Measurements from ENCODE around the gene RAI1. TPM values are rescaled to one million over a fixed set of nuclear protein-coding genes. Genes with fewer than 3 reads are reported as not detected.

Gene RAI1
- total and polyA plus RNA-seq, 10 of the 15 experiments (the other 5 are each of a cell fraction or from before 2014, with no cell fraction given), result 0.66 to 37.7 (median 6.0) TPM

GRCh38 chr17:17682293-17682736, 1.1 kb downstream of the RAI1 start (continued):
- TF ChIP-seq CREB1 (IDR thresholded peaks at IDR 0.05; ENCODE audit: low read depth) (peak; percentile 78; the same call in 1 of the 2 replicates), IKZF1 (conservative IDR thresholded peaks at IDR 0.05) (peak; percentile 72), BRCA1 (IDR thresholded peaks at IDR 0.05; ENCODE audit: low read depth, low read length) (0 out of 2 replicates have a peak, but pooled peaks have one; percentile 23), POLR2A (IDR thresholded peaks at IDR 0.05; ENCODE audit: low read depth, low read length) (peak; percentile 87), EGR1 (IDR thresholded peaks at IDR 0.05; ENCODE audit: borderline replicate concordance in 1 of 2, low read depth in 2 of 2, low read length in 2 of 2) (no peak; a peak in 1 of 3 replicates), LARP7 (IDR thresholded peaks at IDR 0.05) (no peak), CEBPB (IDR thresholded peaks at IDR 0.05; ENCODE audit: borderline replicate concordance in 1 of 2, low read depth in 2 of 2, low read length in 2 of 2) (no peak), SPI1 (IDR thresholded peaks at IDR 0.05; ENCODE audit: borderline replicate concordance, insufficient read depth, low read depth, low read length) (peak; percentile 66), RELA (IDR thresholded peaks at IDR 0.05; ENCODE audit: borderline replicate concordance, partially characterized antibody) (no peak), ZNF687 (IDR thresholded peaks at IDR 0.05) (peak; percentile 66; the same call in 1 of the 2 replicates), POLR2AphosphoS5 (IDR thresholded peaks at IDR 0.05; ENCODE audit: low read length) (peak; percentile 56), ZZZ3 (IDR thresholded peaks at IDR 0.05; ENCODE audit: control insufficient read depth, insufficient read length, low read depth) (no peak), ATF7 (IDR thresholded peaks at IDR 0.05; ENCODE audit: low read depth) (peak; percentile 67), MTA3 (IDR thresholded peaks at IDR 0.05; ENCODE audit: borderline replicate concordance, low read length) (0 out of 2 replicates have a peak, but pooled peaks have one; percentile 19), KLF5 (IDR thresholded peaks at IDR 0.05; ENCODE audit: partially characterized antibody) (peak; percentile 33), HDAC2 (IDR thresholded peaks at IDR 0.05) (no peak), FOXK2 (IDR thresholded peaks at IDR 0.05) (no peak), ETV6 (conservative IDR thresholded peaks at IDR 0.05 in 1 of 2, IDR thresholded peaks at IDR 0.05 in 1 of 2; ENCODE audit: borderline replicate concordance in 1 of 2, low read depth in 1 of 2) (no peak), MXI1 (IDR thresholded peaks at IDR 0.05; ENCODE audit: low read depth, low read length) (peak; percentile 47; the same call in 1 of the 2 replicates), NR2C2 (IDR thresholded peaks at IDR 0.05; ENCODE audit: borderline replicate concordance, control insufficient read depth, insufficient read length, low read depth) (no peak)
- TF ChIP-seq, protein P1, sequence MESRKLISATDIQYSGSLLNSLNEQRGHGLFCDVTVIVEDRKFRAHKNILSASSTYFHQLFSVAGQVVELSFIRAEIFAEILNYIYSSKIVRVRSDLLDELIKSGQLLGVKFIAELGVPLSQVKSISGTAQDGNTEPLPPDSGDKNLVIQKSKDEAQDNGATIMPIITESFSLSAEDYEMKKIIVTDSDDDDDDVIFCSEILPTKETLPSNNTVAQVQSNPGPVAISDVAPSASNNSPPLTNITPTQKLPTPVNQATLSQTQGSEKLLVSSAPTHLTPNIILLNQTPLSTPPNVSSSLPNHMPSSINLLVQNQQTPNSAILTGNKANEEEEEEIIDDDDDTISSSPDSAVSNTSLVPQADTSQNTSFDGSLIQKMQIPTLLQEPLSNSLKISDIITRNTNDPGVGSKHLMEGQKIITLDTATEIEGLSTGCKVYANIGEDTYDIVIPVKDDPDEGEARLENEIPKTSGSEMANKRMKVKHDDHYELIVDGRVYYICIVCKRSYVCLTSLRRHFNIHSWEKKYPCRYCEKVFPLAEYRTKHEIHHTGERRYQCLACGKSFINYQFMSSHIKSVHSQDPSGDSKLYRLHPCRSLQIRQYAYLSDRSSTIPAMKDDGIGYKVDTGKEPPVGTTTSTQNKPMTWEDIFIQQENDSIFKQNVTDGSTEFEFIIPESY (IDR thresholded peaks at IDR 0.05), result no peak
- TF ChIP-seq, protein P2, sequence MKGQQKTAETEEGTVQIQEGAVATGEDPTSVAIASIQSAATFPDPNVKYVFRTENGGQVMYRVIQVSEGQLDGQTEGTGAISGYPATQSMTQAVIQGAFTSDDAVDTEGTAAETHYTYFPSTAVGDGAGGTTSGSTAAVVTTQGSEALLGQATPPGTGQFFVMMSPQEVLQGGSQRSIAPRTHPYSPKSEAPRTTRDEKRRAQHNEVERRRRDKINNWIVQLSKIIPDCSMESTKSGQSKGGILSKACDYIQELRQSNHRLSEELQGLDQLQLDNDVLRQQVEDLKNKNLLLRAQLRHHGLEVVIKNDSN (IDR thresholded peaks at IDR 0.05; ENCODE audit: borderline replicate concordance, extremely low read length, insufficient read depth, low read depth, low read length), result no peak
- TF ChIP-seq, protein P3, sequence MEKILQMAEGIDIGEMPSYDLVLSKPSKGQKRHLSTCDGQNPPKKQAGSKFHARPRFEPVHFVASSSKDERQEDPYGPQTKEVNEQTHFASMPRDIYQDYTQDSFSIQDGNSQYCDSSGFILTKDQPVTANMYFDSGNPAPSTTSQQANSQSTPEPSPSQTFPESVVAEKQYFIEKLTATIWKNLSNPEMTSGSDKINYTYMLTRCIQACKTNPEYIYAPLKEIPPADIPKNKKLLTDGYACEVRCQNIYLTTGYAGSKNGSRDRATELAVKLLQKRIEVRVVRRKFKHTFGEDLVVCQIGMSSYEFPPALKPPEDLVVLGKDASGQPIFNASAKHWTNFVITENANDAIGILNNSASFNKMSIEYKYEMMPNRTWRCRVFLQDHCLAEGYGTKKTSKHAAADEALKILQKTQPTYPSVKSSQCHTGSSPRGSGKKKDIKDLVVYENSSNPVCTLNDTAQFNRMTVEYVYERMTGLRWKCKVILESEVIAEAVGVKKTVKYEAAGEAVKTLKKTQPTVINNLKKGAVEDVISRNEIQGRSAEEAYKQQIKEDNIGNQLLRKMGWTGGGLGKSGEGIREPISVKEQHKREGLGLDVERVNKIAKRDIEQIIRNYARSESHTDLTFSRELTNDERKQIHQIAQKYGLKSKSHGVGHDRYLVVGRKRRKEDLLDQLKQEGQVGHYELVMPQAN (conservative IDR thresholded peaks at IDR 0.05), result peak; percentile 66; the same call in 1 of the 2 replicates
